HuH-7 (cell line): ENCODE measurements around the gene CCDC169.
"Not testable (repeated sequence)": the region's sequence is repeated elsewhere in the genome, so short reads cannot be mapped to it uniquely, and the experiment has no call there.

Experiments used
- DNase-seq: peaks from one replicate; pipeline ENCODE4 v3.0.0; 2011; ENCODE audit warnings: low spot score

CCDC169 gene

GRCh38 chr13:36297366-36298338 is at the start of gene CCDC169:
Gene CCDC169, minus strand, starts transcription at chr13:36297814. Its CDS starts 95 bp downstream, at chr13:36297719.
- DNase-seq, result no peak

GRCh38 chr13:36346222-36347083 is 48.8 kb upstream of the CCDC169 start, which contains the start of gene SPART:
Gene SPART, minus strand, starts transcription at chr13:36346394. Its CDS starts 10,564 bp downstream, at chr13:36335830.
- peak; percentile 15 for DNase-seq

- DNase-seq, result no peak
Measured at GRCh38 chr13:36345438-36346221, 48.0 kb upstream of the CCDC169 start.

GRCh38 chr13:36344886-36345437 is 47.3 kb upstream of the CCDC169 start:
- no peak for DNase-seq

- no peak for DNase-seq
Measured at GRCh38 chr13:36344173-36344572, 46.6 kb upstream of the CCDC169 start.

GRCh38 chr13:36343766-36344165 is 46.2 kb upstream of the CCDC169 start:
- DNase-seq, result no peak

GRCh38 chr13:36342715-36343114 is 45.1 kb upstream of the CCDC169 start:
- DNase-seq, result no peak

- no peak for DNase-seq
Measured at GRCh38 chr13:36341718-36342117, 44.1 kb upstream of the CCDC169 start.

- no peak for DNase-seq
Measured at GRCh38 chr13:36339600-36340155, 42.1 kb upstream of the CCDC169 start.

GRCh38 chr13:36337938-36338641 is 40.5 kb upstream of the CCDC169 start:
- DNase-seq, result no peak

- DNase-seq, result no peak
Measured at GRCh38 chr13:36332986-36333385, 35.4 kb upstream of the CCDC169 start.

GRCh38 chr13:36332255-36332654 is 34.6 kb upstream of the CCDC169 start:
- not testable (repeated sequence) for DNase-seq

- no peak for DNase-seq
Measured at GRCh38 chr13:36331280-36331679, 33.7 kb upstream of the CCDC169 start.

- DNase-seq, result no peak
Measured at GRCh38 chr13:36329361-36329760, 31.7 kb upstream of the CCDC169 start.

GRCh38 chr13:36328821-36329220 is 31.2 kb upstream of the CCDC169 start:
- no peak for DNase-seq

GRCh38 chr13:36325912-36326311 is 28.3 kb upstream of the CCDC169 start:
- no peak for DNase-seq

GRCh38 chr13:36324881-36325280 is 27.3 kb upstream of the CCDC169 start:
- not testable (repeated sequence) for DNase-seq

GRCh38 chr13:36323951-36324566 is 26.4 kb upstream of the CCDC169 start:
- DNase-seq, result no peak

- DNase-seq, result no peak
Measured at GRCh38 chr13:36323408-36323807, 25.8 kb upstream of the CCDC169 start.

- DNase-seq, result not testable (repeated sequence)
Measured at GRCh38 chr13:36319793-36320192, 22.2 kb upstream of the CCDC169 start.
